ENCODE measurements around the gene FBXW11.

GRCh38 chr5:171857489-171857876 lies 149.0 kb downstream of the FBXW11 start:
- no peak for TF ChIP-seq POLR2A (IDR thresholded peaks at IDR 0.05; ENCODE audit: low read depth, low read length)
- TF ChIP-seq POLR2AphosphoS5 (IDR thresholded peaks at IDR 0.05; ENCODE audit: low read depth, low read length), result no peak

Measured in GM12892 (cell line).